GM19328 (cell line): ENCODE measurements around the gene TRAK1.

ENCODE experiments used
- ATAC-seq: cut with Tn5 transposase; IDR thresholded peaks from one replicate; pipeline ENCODE4 v1.9.1; 2021; ENCODE audit warnings: mild to moderate bottlenecking, moderate library complexity; ENCODE audit not compliant: unreplicated experiment

The TRAK1 gene

GRCh38 chr3:42149975-42150374 is 58.8 kb downstream of the TRAK1 start:
- no peak for ATAC-seq

DNA sequence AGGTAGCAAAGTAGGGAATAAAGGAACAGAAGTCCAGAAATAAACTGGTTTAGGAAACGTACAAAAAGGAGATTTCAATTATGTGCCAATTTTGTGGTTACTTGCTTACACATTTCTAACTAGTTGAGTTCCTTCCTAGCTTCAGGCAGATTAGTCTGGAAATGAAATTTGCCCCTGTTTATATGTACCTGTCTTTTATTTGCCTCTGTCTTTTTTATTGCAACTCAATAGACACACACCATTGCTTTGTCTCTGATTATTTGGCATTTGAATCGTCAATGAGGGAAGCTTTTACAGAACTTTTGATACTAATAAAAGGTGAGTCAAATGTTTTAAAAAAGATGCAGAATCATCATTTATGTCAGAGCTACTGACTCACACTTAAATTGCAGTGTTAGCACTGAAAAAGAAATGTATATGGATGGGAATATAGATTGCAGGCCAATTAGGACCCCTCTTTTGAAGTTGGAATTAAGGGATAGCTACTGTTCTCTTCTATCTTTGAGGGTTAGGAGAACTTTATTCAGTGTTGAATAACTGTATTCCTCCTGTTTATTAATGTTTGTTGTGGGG is 60.5 kb downstream of the TRAK1 start:
- no peak for ATAC-seq

- ATAC-seq, result no peak
Measured at GRCh38 chr3:42152193-42152592, 61.0 kb downstream of the TRAK1 start.

- ATAC-seq, result no peak
Measured at GRCh38 chr3:42153039-42153438, 61.9 kb downstream of the TRAK1 start.

GRCh38 chr3:42157540-42158538 is 66.7 kb downstream of the TRAK1 start:
- no peak for ATAC-seq

GRCh38 chr3:42159147-42159546 is 68.0 kb downstream of the TRAK1 start:
- ATAC-seq, result no peak

- ATAC-seq, result peak; percentile 89
Measured at GRCh38 chr3:42159706-42160472, 68.7 kb downstream of the TRAK1 start.

GRCh38 chr3:42161050-42161935 is 70.1 kb downstream of the TRAK1 start:
- ATAC-seq, result no peak

DNA sequence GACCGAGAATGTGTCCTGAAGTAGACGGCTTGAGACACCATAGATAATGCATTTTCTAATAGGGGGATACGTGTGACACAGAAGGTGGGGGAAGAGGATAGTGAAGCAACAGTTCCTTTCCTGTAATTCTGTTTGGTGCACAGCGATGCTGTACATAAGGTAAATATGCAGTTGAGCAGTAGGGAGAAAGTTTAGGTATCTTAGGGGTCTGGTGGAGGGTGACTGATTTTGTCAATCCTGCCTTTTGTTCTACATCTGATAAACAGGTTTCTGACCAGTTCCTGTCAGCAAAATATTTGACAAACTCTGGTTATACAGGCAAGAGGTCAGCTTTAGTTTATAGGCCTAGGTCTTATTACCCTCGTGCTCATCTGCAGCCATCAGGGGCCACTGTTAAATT is 71.3 kb downstream of the TRAK1 start:
- no peak for ATAC-seq

DNA sequence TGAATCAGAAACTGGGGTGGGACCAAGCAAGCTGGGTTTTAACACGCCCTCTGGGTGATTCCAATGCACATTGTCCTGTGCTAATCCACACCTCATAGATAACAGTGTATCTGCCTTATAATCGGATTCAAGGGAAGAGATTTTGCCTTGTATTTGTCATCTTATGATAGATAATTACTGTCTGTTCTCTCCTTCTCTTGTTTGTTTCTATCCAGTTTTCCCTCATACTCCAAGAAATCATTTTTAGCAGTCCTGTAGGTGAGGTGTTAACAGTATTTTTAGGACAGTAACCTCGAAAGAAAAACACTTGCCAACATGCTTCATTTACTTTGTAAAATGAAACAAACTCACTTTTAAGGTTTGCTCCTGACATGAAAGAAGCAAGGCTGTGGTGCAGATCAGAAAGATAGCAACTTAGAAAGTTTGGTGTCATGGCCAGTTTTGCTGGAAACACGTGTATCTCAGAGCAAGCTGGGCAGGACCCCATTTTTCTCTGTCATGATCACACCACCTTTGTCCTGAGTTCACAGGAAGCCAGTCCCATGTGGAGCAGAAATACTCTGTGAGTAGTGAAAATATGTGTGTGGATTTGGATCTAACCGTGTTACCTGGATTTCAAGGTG is 72.6 kb downstream of the TRAK1 start:
- no peak for ATAC-seq

- no peak for ATAC-seq
Measured at GRCh38 chr3:42164656-42165055, 73.5 kb downstream of the TRAK1 start.

DNA sequence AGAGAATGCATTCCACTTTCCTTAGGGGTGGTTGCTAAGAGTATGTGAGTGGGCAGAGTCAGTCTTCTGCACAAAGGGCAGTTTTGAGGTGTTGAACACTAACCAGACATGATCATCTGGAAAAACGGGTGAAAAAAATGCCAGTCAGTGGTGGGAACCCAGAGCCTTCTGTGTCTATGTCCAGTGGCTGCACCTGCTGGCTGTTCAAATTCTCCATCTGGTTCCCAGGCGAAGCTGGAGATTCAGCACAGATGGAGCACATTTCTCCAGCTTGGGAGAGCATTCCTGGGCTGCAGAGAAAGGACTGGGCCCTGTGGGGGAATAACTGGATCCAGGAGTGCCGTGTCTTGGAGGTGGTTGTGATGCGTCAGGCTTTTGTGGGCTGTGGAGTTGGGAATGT is 74.1 kb downstream of the TRAK1 start:
- ATAC-seq, result no peak

DNA sequence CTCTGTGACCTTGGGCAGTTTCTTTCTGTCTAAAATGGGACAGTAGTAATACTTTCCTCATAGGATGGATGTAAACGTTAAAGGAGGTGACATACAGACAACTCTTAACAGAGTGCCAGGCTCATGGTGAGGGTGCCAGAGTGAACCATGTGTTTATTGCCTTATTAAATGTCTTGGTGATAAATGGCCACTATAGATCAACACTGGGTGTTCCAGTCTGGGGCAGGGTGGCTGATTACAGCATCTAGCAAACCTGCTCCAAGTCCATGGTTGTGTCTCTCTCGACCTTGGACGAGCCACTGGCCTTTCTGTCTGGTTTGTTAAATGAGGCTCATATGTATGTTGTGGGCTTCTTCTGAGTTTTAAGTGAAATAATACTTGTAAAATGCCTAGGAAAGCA is 75.1 kb downstream of the TRAK1 start:
- no peak for ATAC-seq

GRCh38 chr3:42166662-42167300 is 75.6 kb downstream of the TRAK1 start:
- ATAC-seq, result no peak

GRCh38 chr3:42169579-42170120 is 78.5 kb downstream of the TRAK1 start:
- no peak for ATAC-seq

DNA sequence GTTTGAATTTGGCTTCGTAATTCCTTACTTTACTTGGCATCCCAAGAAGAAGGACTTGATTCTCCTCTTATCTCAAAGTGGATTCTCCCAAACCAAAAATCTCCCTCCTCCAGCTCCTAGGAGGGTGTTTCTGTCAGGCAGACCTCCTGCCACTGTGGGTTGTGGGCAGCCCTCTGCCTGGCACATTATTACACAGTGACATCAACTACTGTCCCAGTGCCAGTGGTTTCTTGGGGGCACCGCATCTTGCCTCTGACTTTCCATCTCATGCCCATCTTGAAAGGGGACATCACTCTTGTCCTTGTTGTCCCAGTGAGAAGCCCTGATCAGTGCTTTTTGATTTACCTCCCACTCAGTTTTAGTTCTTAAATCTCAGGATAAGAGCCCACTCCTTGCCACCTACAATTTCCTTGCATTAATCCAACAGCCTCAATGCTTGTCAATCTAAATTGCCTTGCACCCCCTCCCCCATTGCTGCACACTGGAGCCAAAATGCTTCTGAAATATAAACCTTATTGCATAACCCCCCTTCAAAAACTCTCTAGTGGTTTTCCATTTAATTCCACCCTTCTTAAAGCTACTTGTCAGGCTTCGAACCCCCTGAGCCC is 81.0 kb downstream of the TRAK1 start:
- no peak for ATAC-seq

DNA sequence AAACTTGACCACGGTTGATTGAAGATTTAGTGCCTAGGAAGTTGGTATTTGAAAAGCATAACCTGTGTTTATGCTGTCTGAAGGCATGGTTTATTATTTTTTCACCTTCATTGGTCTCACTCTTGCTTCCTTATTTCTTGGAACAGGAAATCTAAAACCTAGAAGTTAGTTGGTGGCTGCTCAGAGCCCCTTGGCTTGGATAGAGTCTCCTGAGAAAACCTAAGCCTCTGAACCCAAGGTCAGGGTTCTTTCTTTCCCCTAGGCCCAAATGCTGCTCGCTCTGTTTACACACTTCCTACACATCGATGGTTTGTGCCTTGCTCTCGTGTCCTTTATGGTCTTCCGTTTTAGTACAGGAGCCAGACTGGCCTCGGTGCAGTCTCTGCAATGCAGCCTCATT is 82.2 kb downstream of the TRAK1 start:
- ATAC-seq, result no peak

DNA sequence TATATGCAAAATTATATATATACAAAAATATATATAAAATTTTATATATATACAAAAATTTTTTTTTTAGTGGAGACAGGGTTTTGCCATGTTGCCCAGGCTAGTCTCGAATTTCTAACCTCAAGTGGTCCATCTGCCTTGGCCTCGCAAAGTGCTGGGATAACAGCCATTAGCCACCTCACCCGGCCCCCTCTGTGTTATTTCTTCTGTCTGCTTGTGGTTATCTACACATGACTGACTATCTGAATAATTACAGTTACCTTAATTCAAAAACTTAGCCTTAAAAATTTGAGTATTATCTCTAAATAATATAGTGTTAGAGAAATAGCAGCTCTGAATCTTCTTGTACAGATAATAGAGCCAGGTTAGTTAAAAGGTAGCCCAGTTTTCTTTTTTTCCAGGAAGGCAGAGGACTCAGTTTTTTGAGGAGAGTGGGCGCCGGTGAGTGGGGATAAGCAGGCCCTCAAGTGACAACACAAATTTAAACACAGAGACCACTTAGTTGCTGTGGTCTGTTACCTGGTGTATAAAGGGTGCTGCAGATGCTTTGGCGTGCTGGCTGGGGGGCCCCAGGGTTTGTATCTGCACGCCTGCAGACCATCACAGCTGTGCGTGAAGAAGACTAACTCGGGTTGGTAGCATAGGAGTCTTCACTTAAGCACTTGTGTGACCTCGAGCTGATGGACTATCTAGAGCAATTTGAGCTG is 83.7 kb downstream of the TRAK1 start:
- ATAC-seq, result no peak
